Ovary (tissue), 3 donors: Measurements from ENCODE around the gene MS4A7.

Source experiments
- CTCF ChIP-seq, 3 donors: fragments of 450-650 bp in 2 of 3; fragments of 200-600 bp in 1 of 3; IDR thresholded peaks; one replicate each; pipeline versions ENCODE4 v1.5.1 to v1.8.0; 2016 to 2022; ENCODE audit warnings: antibody characterized with exemption in 3 of 3, mild to moderate bottlenecking in 1 of 3
- EP300 ChIP-seq: sonication (generic); formaldehyde crosslinking; IDR thresholded peaks from one replicate; pipeline ENCODE4 v1.6.1; 2017; ENCODE audit warnings: antibody characterized with exemption
- POLR2A ChIP-seq: fragments of 450-650 bp; IDR thresholded peaks from one replicate; pipeline ENCODE4 v1.6.1; 2017; ENCODE audit warnings: antibody characterized with exemption, mild to moderate bottlenecking, moderate library complexity
- donor health status: DM: no; HTN: no; CAD: no.

- no peak for TF ChIP-seq CTCF (IDR thresholded peaks at IDR 0.05)
- no peak for TF ChIP-seq POLR2A
- TF ChIP-seq EP300: no peak
Observed at GRCh38 chr11:60428517-60428916, 50.2 kb downstream of the MS4A7 start.
